ENCODE measurements around the gene BMPR1A. TPM values are rescaled to one million over a fixed set of nuclear protein-coding genes. Genes with fewer than 3 reads are reported as not detected.
"Not testable (repeated sequence)": the region's sequence is repeated elsewhere in the genome, so short reads cannot be mapped to it uniquely, and the experiment has no call there.

The BMPR1A gene
- total RNA-seq, 1 donor: 71.7 TPM

- Histone ChIP-seq H3K4me2 (ENCODE audit: insufficient read depth, low read length) (no peak overlapping the region), H3K36me3 (ENCODE audit: insufficient read depth, low read length) (peaks cover 4% of the 10 kb centered on the region), H3K4me3 (ENCODE audit: insufficient read depth, low read length) (no peak overlapping the region), H4K20me1 (ENCODE audit: insufficient read depth, low read length) (no peaks in the 10 kb centered on the region), H3K9me3 (ENCODE audit: low read depth, low read length) (no peaks in the 10 kb centered on the region), H3K79me2 (ENCODE audit: insufficient read depth, low read length) (no peaks in the 10 kb centered on the region), H2AFZ (ENCODE audit: low read length) (no peak overlapping the region), H3K27me3 (ENCODE audit: insufficient read depth, low read length) (no peaks in the 10 kb centered on the region), H3K4me1 (ENCODE audit: insufficient read depth, low read length) (peaks cover 21% of the 10 kb centered on the region), H3K27ac (ENCODE audit: low read depth, low read length) (no peak overlapping the region)
- peak; percentile 52 for DNase-seq (ENCODE audit: insufficient read length, low spot score, missing footprints)
- TF ChIP-seq CTCF (IDR thresholded peaks at IDR 0.05; ENCODE audit: extremely low read depth, low read depth, low read length): no peak
Observed at GRCh38 chr10:86932674-86933073, 176.3 kb downstream of the BMPR1A start.

GRCh38 chr10:86934162-86934711, 177.8 kb downstream of the BMPR1A start:
- DNase-seq (ENCODE audit: insufficient read length, low spot score, missing footprints); H3K4me3 ChIP-seq (ENCODE audit: insufficient read depth, low read length); H3K36me3 ChIP-seq (ENCODE audit: insufficient read depth, low read length); H3K27me3 ChIP-seq (ENCODE audit: insufficient read depth, low read length); H3K79me2 ChIP-seq (ENCODE audit: insufficient read depth, low read length); H3K4me2 ChIP-seq (ENCODE audit: insufficient read depth, low read length); H3K9me3 ChIP-seq (ENCODE audit: low read depth, low read length); H2AFZ ChIP-seq (ENCODE audit: low read length); H4K20me1 ChIP-seq (ENCODE audit: insufficient read depth, low read length); H3K27ac ChIP-seq (ENCODE audit: low read depth, low read length): not testable (repeated sequence)
- peaks cover 21% of the 10 kb centered on the region for H3K4me1 ChIP-seq (ENCODE audit: insufficient read depth, low read length)

GRCh38 chr10:86936661-86937501, 180.5 kb downstream of the BMPR1A start:
- Histone ChIP-seq H3K79me2 (ENCODE audit: insufficient read depth, low read length) (no peaks in the 10 kb centered on the region), H3K27ac (ENCODE audit: low read depth, low read length) (peak overlapping the region; percentile 17), H2AFZ (ENCODE audit: low read length) (no peak overlapping the region), H3K4me3 (ENCODE audit: insufficient read depth, low read length) (peak overlapping the region; percentile 52), H3K36me3 (ENCODE audit: insufficient read depth, low read length) (no peaks in the 10 kb centered on the region), H3K4me1 (ENCODE audit: insufficient read depth, low read length) (peaks cover 14% of the 10 kb centered on the region), H3K9me3 (ENCODE audit: low read depth, low read length) (no peaks in the 10 kb centered on the region), H3K4me2 (ENCODE audit: insufficient read depth, low read length) (peak overlapping the region; percentile 82), H3K27me3 (ENCODE audit: insufficient read depth, low read length) (no peaks in the 10 kb centered on the region), H4K20me1 (ENCODE audit: insufficient read depth, low read length) (no peaks in the 10 kb centered on the region)
- DNase-seq (ENCODE audit: insufficient read length, low spot score, missing footprints): peak; percentile 56
- TF ChIP-seq CTCF (IDR thresholded peaks at IDR 0.05; ENCODE audit: extremely low read depth, low read depth, low read length): no peak

- no peak overlapping the region for H3K4me2 ChIP-seq (ENCODE audit: insufficient read depth, low read length)
- peaks cover 7% of the 10 kb centered on the region for H3K4me1 ChIP-seq (ENCODE audit: insufficient read depth, low read length)
- no peaks in the 10 kb centered on the region for H3K79me2 ChIP-seq (ENCODE audit: insufficient read depth, low read length)
- no peak overlapping the region for H3K27ac ChIP-seq (ENCODE audit: low read depth, low read length)
- no peak for TF ChIP-seq CTCF (IDR thresholded peaks at IDR 0.05; ENCODE audit: extremely low read depth, low read depth, low read length)
- no peaks in the 10 kb centered on the region for H3K9me3 ChIP-seq (ENCODE audit: low read depth, low read length)
- no peaks in the 10 kb centered on the region for H4K20me1 ChIP-seq (ENCODE audit: insufficient read depth, low read length)
- H3K4me3 ChIP-seq (ENCODE audit: insufficient read depth, low read length): no peak overlapping the region
- H3K27me3 ChIP-seq (ENCODE audit: insufficient read depth, low read length): no peaks in the 10 kb centered on the region
- H3K36me3 ChIP-seq (ENCODE audit: insufficient read depth, low read length): no peaks in the 10 kb centered on the region
- peak; percentile 8 for DNase-seq (ENCODE audit: insufficient read length, low spot score, missing footprints)
- H2AFZ ChIP-seq (ENCODE audit: low read length): no peak overlapping the region
Observed at GRCh38 chr10:86937502-86938154, 181.2 kb downstream of the BMPR1A start.
